Stimulated activated CD4-positive, alpha-beta T cell treated with anti-CD3 and anti-CD28 coated beads, Interleukin-12 subunit alpha, Interleukin-12 subunit beta, amount 100 ng/mL, for 48 hours (primary cell): ENCODE measurements around the gene JAM2.
"Not testable (repeated sequence)": the region's sequence is repeated elsewhere in the genome, so short reads cannot be mapped to it uniquely, and the experiment has no call there.

Experiments used
- DNase-seq, 3 donors: peaks; one replicate each; pipeline ENCODE4 v3.0.0-alpha.2; 2020; ENCODE audit warnings: low read depth in 2 of 3, low spot score in 1 of 3

Gene JAM2

DNA sequence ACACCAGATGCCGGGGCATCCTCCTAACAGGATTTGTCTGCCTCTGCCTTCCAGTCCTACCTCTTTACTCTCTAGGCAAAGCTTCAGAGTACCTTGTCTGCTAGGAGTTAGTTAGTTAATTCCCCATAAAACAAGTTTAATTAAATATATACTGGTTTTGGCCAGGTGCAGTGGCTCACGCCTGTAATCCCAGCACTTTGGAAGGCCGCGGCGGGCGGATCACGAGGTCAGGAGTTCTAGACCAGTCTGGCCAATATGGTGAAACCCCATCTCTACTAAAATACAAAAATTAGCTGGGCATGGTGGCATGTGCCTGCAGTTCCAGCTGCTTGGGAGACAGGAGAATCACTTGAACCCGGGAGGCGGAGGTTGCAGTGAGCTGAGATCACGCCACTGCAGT is 75.0 kb downstream of the JAM2 start:
- not testable (repeated sequence) for DNase-seq

DNA sequence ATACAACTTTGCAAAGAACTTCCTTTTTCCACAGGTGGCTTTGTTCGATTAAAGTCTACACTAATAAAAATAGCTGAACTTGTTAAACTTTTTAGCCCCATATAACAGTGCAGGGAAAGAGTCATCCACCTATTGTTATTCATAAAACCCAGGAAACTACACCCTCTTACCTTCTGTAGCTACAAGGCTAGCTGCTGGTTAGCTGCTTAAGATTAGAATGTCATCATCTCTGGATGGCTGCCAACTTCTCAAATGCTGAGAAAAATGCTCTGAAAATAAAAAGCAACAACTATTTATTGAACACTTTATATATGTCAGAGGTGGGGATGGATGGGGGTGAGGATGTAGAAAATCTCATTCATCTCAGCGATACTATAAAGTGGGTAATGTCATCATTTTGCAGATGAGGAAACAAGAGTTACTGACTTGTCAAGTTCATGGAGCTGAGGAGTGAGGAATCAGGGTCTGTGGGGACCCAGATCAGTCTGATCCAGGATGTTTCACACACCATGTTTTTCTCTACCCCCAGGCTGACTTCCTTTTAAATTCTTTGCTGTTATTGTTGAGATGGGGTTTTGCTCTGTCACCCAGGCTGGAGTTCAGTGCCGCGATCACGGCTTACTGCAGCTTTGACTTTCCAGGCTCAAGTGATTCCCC is 78.6 kb downstream of the JAM2 start:
- DNase-seq = no peak

DNA sequence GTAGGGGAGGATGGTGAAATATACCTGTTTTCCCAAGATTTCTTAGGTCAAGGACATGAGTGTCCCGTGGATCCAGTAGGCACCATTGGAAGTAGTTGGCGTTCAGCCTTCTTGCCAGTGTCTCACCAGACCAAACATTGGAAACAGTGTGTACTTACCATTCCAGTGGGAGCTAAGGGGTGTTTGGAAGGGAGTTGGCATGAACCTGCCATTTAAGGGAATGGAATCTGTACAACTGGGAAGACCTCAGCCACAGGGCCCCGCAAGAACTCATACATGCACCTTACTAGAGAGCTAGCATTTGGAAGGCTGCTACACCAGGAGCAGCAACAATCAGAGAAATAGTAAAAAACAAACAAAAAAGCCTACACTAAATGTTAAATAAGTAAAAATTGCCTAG is 82.9 kb downstream of the JAM2 start:
- DNase-seq = no peak

DNA sequence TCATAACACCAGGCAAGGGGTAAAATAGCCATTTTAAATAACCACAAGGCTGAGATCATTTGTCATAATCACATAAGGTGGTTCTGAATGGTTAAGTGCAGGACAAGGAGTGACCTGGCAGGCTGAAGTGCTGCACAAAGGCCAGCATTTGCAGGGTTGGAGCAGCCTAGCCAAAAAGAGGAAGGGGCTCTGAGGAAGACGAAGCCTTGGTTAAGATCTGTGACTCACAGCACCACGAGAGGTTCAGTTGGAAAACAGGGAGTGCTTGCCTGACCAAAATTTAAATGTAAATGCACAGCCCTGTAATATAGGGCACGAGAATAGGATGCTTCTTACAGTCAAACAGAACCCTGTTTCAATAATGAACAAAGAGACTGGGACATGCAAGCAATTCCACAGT is 83.6 kb downstream of the JAM2 start:
- DNase-seq = no peak

DNA sequence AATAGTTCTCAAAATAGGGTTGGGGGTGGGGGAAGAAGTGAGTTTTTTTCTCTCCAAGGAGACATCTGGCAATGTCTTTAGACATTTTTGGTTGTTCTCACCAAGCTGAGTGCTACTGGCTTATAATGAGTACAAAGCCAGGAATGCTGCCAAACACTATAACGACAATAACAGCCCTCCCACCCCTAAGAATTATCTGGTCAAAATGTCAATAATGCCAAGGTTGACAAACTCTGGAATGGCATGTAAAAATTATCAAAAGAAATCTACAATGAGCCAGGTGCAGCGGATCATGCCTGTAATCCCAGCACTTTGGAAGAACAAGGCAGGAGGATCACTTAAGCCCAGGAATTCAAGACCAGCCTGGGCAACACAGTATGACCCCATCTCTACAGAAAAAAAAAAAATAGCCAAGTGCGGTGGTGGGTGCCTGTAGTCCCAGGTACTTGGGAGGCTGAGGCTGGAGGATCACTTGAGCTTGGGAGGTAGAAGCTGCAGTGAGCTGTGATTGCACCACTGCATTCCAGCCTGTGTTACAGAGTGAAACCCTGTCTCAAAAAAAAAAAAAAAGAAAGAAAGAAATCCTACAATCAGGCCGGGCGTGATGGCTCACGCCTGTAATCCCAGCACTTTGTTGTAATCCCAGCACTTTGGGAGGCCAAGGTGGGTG is 93.2 kb downstream of the JAM2 start:
- no peak for DNase-seq

DNA sequence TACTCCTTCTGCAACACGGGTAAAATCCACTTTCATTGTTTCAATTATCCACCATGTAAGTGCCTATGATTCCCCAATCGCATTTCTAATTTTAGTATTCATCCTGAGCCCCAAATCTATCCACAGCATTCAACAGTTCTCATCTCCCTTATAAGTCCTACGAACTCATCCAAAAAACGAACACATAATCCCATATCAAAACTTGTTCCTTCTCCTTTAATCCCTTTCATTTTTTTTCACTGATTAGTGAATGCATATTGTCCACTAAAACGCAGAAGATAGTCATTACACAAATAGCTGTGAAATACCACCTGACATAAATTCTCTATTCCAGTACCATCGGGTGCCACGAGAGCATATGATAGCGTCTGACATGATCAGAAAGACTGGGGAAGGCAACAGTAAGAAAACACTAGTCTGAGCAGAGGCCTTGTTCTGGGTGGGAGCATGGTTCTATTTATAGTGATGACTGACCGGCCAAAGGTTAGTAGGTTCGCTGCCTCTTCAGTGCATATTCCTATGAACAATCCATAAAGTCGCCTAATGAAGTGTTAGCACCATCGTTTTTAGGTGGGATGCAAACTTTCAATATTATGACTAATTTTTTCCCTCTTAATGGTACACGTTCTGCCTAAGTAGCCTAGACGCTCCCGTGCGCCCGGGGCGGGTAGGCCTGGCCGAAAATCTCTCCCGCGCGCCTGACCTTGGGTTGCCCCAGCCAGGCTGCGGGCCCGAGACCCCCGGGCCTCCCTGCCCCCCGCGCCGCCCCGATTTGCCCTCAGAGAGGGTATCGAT is 95.0 kb downstream of the JAM2 start:
- DNase-seq = peak in 2 of 3 donors; percentile 7 to 28

DNA sequence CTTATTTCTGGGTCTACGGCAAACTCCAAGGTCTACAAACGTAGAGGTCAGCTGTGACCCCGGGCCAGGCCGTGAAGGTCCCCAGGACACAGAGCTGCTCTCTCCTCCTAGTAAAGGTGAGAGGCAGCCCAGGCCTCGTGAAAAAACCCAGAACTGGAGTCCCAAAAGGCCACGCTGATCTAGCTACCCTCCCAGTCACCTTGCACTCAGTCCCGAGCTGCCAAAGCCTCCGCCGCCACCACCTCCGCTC is 95.5 kb downstream of the JAM2 start:
- no peak for DNase-seq

DNA sequence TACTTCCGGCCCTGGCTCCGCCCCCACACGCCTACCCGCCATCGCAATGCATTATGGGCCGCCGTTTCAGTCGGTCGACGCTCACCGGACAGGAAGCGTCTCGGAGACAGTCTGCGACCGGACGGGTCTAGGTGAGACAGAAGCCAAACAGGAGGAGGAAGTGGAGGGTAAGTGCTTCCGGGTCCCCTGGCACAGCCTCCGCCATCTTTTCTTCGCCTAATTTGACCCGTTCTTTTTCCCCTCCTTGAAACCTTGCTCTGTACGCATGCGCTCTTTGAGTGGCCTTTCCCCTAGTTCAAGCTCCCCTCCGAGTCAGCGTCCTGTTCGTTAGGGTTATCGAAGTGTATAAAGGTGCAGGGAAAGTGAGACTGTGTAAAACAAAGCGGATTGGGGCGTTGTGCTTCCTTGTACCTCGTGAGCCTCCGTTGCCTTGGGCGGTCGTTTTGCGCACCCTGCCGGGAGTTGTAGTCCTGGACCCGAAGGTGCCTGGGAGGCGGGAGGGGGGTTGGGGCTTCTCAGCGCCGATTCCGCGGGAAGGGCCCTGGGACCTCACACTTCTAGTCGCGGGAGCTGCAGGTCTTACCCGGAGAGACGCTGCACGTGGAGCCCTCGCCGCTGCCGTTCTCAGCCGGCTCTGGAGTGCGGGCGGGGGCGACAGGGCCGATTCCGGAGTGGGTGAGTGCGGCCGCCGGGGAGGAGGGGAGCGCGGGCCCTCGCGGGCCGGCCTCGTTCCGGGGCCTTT is 96.0 kb downstream of the JAM2 start, which contains the start of the genes ATP5PF and GABPA:
TSS of gene ATP5PF (minus strand) at position 1 of the 742 bp plus-strand sequence. CDS start 5,110 bp downstream, outside the sequence.
TSS of gene GABPA (plus strand) at position 69 of the 742 bp plus-strand sequence. CDS start 6,627 bp downstream, outside the sequence.
- DNase-seq = peak; percentile 96 to 99 (median 97)

DNA sequence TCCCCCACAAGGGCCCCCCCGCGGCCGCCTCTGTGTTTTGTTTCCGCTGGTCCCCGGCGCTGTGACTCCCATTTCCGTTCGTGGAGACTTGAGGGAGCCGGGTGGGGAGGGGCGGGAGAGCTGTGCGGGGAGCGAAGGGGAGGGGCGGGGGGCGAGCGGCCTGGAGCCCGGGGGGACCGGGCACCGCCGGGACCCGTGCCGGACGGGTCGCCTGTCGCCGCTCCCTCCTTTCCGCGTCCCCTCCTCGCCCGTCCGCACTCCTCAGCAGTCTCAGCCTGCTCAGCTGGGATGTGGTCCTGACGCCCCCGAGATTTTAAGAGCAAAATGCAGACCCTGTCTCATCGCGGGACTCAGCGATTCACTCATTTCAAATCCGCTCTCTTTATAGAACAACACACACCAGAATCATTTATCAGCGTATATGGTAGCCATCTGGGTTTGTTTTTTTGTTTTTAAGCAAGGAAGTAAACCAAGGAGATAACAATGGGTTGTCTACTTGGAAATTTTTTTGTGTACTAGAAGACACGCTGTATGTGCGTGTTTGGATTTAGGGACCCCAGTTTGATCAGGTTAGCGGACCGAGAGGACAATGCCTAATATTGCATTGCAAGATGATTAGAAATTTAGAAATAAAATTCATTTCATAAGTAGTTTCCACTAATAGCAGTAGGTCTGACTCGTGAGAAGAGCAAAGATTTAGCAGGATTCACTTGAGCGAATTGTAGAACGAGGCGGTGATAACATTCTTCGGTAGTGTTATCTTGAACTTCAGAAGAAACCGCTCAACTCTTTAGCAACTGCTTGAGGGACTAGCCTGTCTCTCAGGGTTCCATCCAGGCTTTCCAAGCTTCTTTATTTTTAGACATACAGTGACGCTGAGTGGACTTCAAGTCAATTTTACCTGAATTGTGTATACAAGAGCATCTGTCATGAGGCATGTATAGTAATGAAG is 96.9 kb downstream of the JAM2 start:
- DNase-seq = peak; percentile 61 to 76 (median 62)

DNA sequence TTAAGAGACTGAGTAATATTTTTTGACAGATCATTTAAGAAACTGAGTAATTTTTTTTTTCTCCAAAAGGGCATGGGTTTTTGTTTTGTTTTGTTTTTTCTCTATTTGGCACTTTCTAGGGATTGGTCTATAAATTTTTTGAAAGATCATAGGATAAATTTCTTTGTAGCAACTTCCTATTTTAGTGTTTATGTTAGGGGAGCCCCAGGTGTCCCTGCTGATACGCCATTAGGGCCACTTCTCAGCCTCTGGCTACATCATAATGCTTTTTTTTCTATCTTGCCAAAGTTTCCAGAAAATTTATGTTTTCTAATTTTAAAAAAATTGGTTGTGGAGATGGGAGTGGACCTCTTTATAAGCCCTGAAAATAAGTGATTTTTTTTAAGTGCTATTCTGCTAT is 98.4 kb downstream of the JAM2 start:
- no peak for DNase-seq

DNA sequence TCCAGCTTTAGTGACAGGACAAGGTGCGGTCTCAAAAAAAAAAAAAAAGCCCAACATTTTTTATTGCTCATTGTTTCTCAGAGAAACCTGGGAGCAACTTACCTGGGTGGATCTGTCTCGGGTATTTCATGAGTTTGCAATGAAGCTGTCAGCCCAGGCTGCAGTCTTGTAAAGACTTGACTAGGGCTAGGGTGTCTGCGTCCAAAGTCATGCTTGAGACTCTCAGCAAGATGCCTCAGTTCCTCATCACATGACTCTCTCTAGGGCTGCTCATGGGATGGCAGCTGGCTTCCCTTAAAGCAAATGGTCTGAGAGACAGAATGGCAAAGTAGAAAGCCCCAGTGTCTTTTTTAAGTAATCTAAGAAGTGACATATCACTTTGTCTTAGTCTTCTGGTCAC is 103.8 kb downstream of the JAM2 start:
- no peak for DNase-seq

DNA sequence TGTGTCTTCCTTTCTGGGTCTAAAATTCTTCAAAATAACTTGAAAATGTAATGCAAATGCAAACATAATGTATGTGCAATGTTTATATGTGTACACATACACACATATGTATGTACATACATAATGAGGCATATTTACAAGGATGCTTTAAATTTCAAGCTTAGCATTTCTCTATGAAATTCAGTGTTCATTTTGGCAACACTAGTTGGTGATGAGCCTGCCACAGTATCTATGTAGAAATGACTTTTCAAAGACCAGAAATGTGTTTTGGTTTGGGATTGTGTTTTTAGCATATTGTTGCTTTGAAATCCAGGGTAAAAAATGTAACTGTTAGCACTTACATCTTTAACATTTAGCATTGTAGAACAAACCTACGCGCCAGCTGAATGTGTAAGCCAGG is 105.8 kb downstream of the JAM2 start:
- no peak for DNase-seq

DNA sequence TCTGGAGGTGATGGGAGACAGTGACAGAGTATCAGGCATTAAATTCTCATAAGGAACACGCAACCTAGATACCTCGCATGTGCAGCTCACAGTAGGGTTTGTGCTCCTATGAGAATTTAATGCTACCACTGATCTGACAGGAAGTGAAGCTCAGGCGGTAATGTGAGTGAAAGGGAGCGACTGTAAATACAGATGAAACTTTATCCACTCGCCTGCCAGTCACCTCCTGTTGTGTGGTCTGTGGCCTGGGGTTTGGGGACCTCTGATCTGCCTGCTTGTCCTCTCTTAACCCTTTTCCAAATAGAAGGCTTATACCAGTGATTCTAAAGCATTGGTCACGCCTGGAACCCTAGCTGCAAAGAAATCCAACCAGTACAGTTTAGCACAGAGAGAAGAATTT is 111.0 kb downstream of the JAM2 start:
- DNase-seq = no peak

DNA sequence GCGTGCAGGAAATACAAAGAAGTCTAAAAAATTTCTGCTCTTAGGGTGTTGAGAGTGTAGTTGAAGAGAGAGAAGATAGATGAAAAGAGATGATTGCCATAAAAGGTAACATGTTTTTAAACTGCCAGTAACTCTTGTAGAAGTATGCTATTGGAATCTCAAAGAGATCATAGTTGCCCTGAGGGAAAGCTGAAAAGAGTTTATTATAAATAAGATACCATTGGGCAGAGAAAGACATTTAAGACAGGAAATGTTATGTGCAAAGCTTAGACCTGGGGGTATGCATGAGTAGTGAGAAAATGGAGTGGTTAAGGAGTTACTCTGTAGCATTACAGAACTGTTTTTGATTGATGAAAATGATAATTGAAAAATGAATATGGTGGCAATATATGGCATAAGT is 113.4 kb downstream of the JAM2 start:
- DNase-seq = no peak

DNA sequence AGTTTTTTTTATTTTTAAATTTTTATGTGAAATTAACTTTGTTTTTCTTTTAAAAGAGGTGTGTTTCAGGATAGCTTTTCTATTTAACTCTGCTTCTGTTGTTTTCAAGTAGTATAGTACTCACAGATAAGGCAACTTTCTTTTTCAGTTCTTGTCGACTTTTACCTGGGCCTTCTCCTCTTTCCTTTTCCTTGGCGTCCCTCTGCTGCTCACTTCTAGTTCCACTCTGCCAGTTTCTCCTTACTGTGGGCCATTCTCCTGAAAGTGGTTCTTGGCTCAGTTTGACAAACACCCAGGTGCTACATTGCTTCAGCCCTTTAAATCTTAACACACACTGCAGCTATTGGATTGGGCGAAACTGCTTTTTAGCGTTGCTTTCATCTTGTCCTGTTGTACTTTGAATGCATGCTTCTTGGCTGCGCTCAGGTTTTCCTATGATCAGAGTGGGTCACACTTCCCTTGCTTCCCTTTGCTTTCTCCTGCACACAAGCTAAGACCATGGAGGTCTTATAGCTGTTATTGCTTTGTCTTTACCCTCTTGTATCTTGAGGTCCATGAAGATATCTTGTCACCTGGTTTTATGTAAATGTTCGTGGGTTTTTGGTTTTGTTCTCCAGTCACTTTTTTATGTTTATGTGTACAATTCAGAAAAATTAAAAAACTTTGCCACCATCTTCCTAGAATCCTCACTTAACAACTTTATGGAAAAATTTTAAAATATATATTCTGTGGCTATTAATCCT is 117.3 kb downstream of the JAM2 start:
- no peak for DNase-seq

DNA sequence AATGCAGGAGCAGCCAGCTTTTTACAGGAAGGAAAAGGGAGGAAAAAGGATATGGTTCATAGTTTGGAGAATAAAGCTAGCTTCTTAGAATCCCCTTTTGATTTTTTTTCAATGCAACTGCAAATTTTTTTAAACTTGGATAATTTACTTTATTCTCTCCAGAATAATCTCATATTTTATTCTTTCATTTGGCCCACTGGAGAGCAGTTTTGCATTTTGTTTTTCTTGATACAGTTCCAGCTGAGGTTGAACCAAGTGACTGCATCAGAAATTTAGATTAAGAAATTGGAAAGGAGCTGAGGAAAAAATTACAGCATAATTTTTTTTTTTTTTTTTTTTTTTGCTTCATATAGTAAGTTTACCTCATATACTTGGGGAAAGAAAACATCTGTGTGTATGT is 118.5 kb downstream of the JAM2 start:
- DNase-seq = no peak

DNA sequence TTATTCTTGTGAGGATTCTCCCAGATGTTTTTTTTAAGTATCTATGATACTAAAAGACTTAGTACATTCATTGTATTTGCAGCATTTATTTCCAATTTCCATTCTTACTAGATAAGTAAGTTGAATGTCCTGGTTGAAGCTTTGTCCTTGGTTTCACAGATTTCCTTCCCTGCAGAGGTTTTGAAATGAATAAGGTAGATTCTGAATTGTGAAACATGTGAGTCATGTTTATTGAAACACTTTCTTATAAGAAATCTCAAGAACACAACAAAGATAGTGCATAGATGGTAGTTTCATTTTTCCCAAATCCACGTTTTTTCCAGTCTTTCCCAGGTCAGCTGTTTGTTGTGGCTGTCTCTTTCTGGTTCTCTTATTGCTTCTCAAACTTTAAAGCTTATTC is 120.5 kb downstream of the JAM2 start:
- DNase-seq = no peak

DNA sequence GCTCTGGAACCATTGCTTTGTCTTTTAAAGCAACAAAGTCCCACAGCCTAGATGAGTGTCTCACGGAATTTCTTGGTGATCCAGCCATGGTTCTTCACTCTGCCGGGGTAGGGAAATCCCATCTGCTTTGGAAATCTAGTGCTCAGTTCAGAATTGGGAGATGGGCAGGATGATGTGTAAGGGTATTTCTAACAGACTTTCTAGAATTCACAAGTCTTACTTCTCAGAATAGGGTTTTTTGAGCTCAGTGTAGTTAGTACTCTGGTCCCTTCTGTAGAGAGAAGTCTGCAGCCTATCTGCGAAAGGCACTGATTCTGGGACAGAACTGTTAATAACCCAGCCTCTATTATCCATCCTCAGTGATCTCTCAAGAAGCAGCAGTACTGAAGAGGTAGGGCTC is 121.0 kb downstream of the JAM2 start:
- DNase-seq = no peak

DNA sequence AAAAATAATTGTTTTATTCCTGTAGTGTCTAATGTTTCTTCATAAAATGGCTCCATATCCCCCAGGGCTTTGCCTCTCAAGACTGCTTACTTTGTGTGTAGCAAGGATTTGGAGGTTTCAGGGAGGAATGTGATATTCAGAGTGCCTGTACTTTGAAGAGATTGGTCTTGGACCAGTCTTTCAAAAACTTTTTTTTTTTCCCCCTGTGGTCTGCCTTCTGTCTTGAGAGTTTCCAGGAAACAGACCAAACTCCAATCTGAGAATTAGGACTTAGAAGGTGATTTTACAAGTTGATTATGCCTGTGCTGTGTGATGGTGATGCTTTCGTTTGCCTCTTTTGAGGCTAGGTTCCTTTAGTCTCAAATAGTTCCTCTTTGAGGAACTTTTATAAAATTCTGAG is 121.6 kb downstream of the JAM2 start:
- DNase-seq = no peak

DNA sequence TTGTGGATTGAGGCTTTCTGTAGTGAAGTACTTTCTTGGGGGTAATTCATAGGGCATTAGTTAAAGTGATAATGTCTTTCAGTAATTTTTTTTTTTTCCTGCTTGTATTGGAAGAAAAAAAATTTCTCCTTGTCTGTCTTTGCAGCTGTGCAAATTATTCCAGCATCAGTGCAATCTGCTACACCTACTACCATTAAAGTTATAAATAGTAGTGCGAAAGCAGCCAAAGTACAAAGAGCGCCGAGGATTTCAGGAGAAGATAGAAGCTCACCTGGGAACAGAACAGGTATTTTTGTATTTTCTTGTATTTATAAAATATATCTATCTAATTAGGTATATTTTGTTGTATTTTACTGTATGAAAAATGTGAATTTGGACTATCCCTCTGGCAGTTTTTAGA is 125.0 kb downstream of the JAM2 start:
- DNase-seq = no peak
